PC-3 (cell line): ENCODE measurements around the gene MACROD1. TPM values are rescaled to one million over a fixed set of nuclear protein-coding genes. Genes with fewer than 3 reads are reported as not detected.
"Not testable (repeated sequence)": the region's sequence is repeated elsewhere in the genome, so short reads cannot be mapped to it uniquely, and the experiment has no call there.

Source experiments
- ATAC-seq: fragments of 200-7000 bp; cut with Tn5 transposase; 2 replicates; pipeline ENCODE4 v1.9.1; 2020; ENCODE audit warnings: mild to moderate bottlenecking, moderate library complexity
- BruUV-seq: library from RNA; stranded (reverse); fragments of 400-500 nt; replicated peaks from 2 replicates; lab custom pipeline; 2021; lab: Mats Ljungman, UMichigan
- CTCF ChIA-PET: fragments of 300-600 bp; sonication (Branson Sonifier 250); formaldehyde crosslinking; loops from one replicate; lab custom pipeline; 2022; ENCODE audit warnings: antibody characterized with exemption; lab: Charles Lee
- POLR2A ChIA-PET: fragments of 300-600 bp; sonication (Branson Sonifier 250); formaldehyde crosslinking; loops from one replicate; lab custom pipeline; 2022; ENCODE audit warnings: antibody characterized with exemption; ENCODE audit not compliant: unreplicated experiment; lab: Charles Lee
- DNase-seq: peaks from one replicate; pipeline ENCODE4 v3.0.0-alpha.2; 2015
- H2AFZ ChIP-seq: fragments of 300-600 bp; sonication (generic); 2 replicates; pipeline ENCODE4 v1.6.0; 2016; ENCODE audit warnings: antibody characterized with exemption, low read length
- H3F3A ChIP-seq: fragments of 300-600 bp; sonication (generic); one replicate; pipeline ENCODE4 v1.6.0; 2017; ENCODE audit warnings: antibody characterized with exemption, low read length, control low read depth, mild to moderate bottlenecking; ENCODE audit not compliant: unreplicated experiment
- H3K27ac ChIP-seq: fragments of 300-600 bp; sonication (generic); 2 replicates; pipeline ENCODE4 v1.5.1; 2016; ENCODE audit warnings: mild to moderate bottlenecking, low read length
- H3K27me3 ChIP-seq: fragments of 300-600 bp; sonication (generic); 2 replicates; pipeline ENCODE4 v1.6.1; 2016; ENCODE audit warnings: low read length, mixed read lengths
- H3K36me3 ChIP-seq: fragments of 300-600 bp; sonication (generic); 2 replicates; pipeline ENCODE4 v1.6.1; 2016; ENCODE audit warnings: low read depth, mixed run types, low read length, mixed read lengths
- H3K4me1 ChIP-seq: fragments of 300-600 bp; sonication (generic); 2 replicates; pipeline ENCODE4 v1.5.1; 2016; ENCODE audit warnings: low read length; ENCODE audit not compliant: insufficient read depth
- H3K4me2 ChIP-seq: fragments of 300-600 bp; sonication (generic); 2 replicates; pipeline ENCODE4 v1.6.0; 2016; ENCODE audit warnings: low read length
- H3K4me3 ChIP-seq: fragments of 300-600 bp; sonication (generic); 2 replicates; pipeline ENCODE4 v1.5.1; 2016; ENCODE audit warnings: mild to moderate bottlenecking, low read length, mixed read lengths
- H3K79me2 ChIP-seq: fragments of 300-600 bp; sonication (generic); 2 replicates; pipeline ENCODE4 v1.6.1; 2017; ENCODE audit warnings: low read length, mixed read lengths
- H3K9ac ChIP-seq: fragments of 300-600 bp; sonication (generic); 2 replicates; pipeline ENCODE4 v1.6.0; 2016; ENCODE audit warnings: mild to moderate bottlenecking, low read length
- H3K9me2 ChIP-seq: fragments of 300-600 bp; sonication (generic); replicated peaks from 2 replicates; pipeline ENCODE4 v1.6.1; 2016; ENCODE audit warnings: mixed run types, low read length, mixed read lengths
- H3K9me3 ChIP-seq: fragments of 300-600 bp; sonication (generic); 2 replicates; pipeline ENCODE4 v1.6.1; 2016; ENCODE audit warnings: low read length, mixed read lengths
- H4K20me1 ChIP-seq: fragments of 300-600 bp; sonication (generic); 2 replicates; pipeline ENCODE4 v1.6.1; 2016; ENCODE audit warnings: low read length, mixed read lengths
- CTCF ChIP-seq: fragments of 300-600 bp; sonication (generic); conservative IDR thresholded peaks from 2 replicates; pipeline ENCODE4 v1.5.1; 2017; ENCODE audit warnings: antibody characterized with exemption, low read depth, mild to moderate bottlenecking, low read length
- EZH2 ChIP-seq: fragments of 300-600 bp; sonication (generic); IDR thresholded peaks from one replicate; pipeline ENCODE4 v1.6.1; 2017; ENCODE audit warnings: antibody characterized with exemption, mild to moderate bottlenecking, low read length; ENCODE audit not compliant: unreplicated experiment
- EZH2phosphoT487 ChIP-seq: fragments of 300-600 bp; sonication (generic); IDR thresholded peaks from 2 replicates; pipeline ENCODE4 v1.6.1; 2018; ENCODE audit warnings: mild to moderate bottlenecking, antibody characterized with exemption, low read length, borderline replicate concordance
- intact Hi-C: fragments of 100-400 bp; cut with micrococcal nuclease; formaldehyde crosslinking; loops from 2 replicates; pipeline ENCODE4 v1.9.0; 2023
- total RNA-seq: library from RNA; depleted of rRNA; stranded (reverse); fragments of >200 nt; gene quantifications from 2 replicates; pipeline ENCODE4 v1.2.3, GENCODE V29; 2014

MACROD1 gene
- total RNA-seq, 1 experiment from 2014 or later = 71.4 TPM

GRCh38 chr11:64048042-64048854, 117.7 kb downstream of the MACROD1 start:
- ChIA-PET CTCF (no interaction called here), POLR2A (no interaction called here)
- H3K4me3 ChIP-seq = no peak overlapping the region
- TF ChIP-seq CTCF = no peak
- TF ChIP-seq EZH2 = no peak
- no peak for TF ChIP-seq EZH2phosphoT487
- no peaks in the 10 kb centered on the region for H3K79me2 ChIP-seq
- BruUV-seq = no TSS peak
- H3K4me2 ChIP-seq = no peak overlapping the region
- no peak overlapping the region for H3K9ac ChIP-seq
- H2AFZ ChIP-seq = no peak overlapping the region
- H3K27me3 ChIP-seq = no peaks in the 10 kb centered on the region
- H3F3A ChIP-seq = no peaks in the 10 kb centered on the region
- no peaks in the 10 kb centered on the region for H3K9me3 ChIP-seq
- H3K9me2 ChIP-seq = no peaks in the 10 kb centered on the region
- no peaks in the 10 kb centered on the region for H3K36me3 ChIP-seq
- H3K4me1 ChIP-seq = no peaks in the 10 kb centered on the region
- intact Hi-C loops = no loop called here
- DNase-seq (no peak), ATAC-seq (no peak)
- H4K20me1 ChIP-seq = no peaks in the 10 kb centered on the region
- H3K27ac ChIP-seq = no peak overlapping the region

- H3K9me2 ChIP-seq, H3K9ac ChIP-seq, H3K4me3 ChIP-seq, H3K4me1 ChIP-seq, H3F3A ChIP-seq, ATAC-seq, H2AFZ ChIP-seq, H3K9me3 ChIP-seq, POLR2A ChIA-PET, DNase-seq, intact Hi-C loops, H3K36me3 ChIP-seq, H3K27me3 ChIP-seq, BruUV-seq, CTCF ChIA-PET, H3K27ac ChIP-seq, H4K20me1 ChIP-seq, H3K4me2 ChIP-seq, H3K79me2 ChIP-seq: not testable (repeated sequence)
These were observed 118.5 kb downstream of the MACROD1 start for GRCh38 chr11:64047373-64047772.

GRCh38 chr11:64045700-64046099, 120.2 kb downstream of the MACROD1 start:
- H3K4me3 ChIP-seq = no peak overlapping the region
- TF ChIP-seq EZH2 (no peak), EZH2phosphoT487 (no peak), CTCF (no peak)
- H3K27ac ChIP-seq = no peak overlapping the region

More at GRCh38 chr11:64045700-64046099, 120.2 kb downstream of the MACROD1 start:
- Histone ChIP-seq H3K9ac (no peak overlapping the region), H2AFZ (no peak overlapping the region), H3F3A (no peaks in the 10 kb centered on the region), H3K9me3 (no peaks in the 10 kb centered on the region), H3K4me2 (no peak overlapping the region), H4K20me1 (no peaks in the 10 kb centered on the region), H3K79me2 (no peaks in the 10 kb centered on the region), H3K4me1 (no peaks in the 10 kb centered on the region), H3K36me3 (no peaks in the 10 kb centered on the region), H3K9me2 (no peaks in the 10 kb centered on the region), H3K27me3 (no peaks in the 10 kb centered on the region)
- BruUV-seq = no TSS peak
- ATAC-seq (no peak), DNase-seq (no peak)
- POLR2A ChIA-PET = no interaction called here
- CTCF ChIA-PET = no interaction called here
- intact Hi-C loops = no loop called here
